Caco-2 (cell line): ENCODE results near the gene HERC5. TPM values are rescaled to one million over a fixed set of nuclear protein-coding genes. Genes with fewer than 3 reads are reported as not detected.

ENCODE experiments used
- BruUV-seq: library from RNA; stranded (reverse); fragments of 400-500 nt; replicated peaks from 2 replicates; lab custom pipeline; 2021; lab: Mats Ljungman, UMichigan
- CTCF ChIA-PET: fragments of 300-600 bp; sonication (Branson Sonifier 250); formaldehyde crosslinking; loops from one replicate; lab custom pipeline; 2022; ENCODE audit warnings: antibody characterized with exemption; lab: Charles Lee
- POLR2A ChIA-PET: fragments of 300-600 bp; sonication (Branson Sonifier 250); formaldehyde crosslinking; loops from one replicate; lab custom pipeline; 2022; ENCODE audit warnings: antibody characterized with exemption; lab: Charles Lee
- DNase-seq, 2 experiments: peaks; one replicate each; pipeline versions ENCODE4 v3.0.0 to v3.0.0-alpha.2; 2020 to 2022
- H3K27me3 ChIP-seq: replicated peaks from 2 replicates; pipeline ENCODE4 v1.6.0; 2011; ENCODE audit warnings: low read length; ENCODE audit not compliant: control insufficient read depth, insufficient read depth
- H3K36me3 ChIP-seq: 2 replicates; pipeline ENCODE4 v1.5.1; 2011; ENCODE audit warnings: low read length; ENCODE audit not compliant: control insufficient read depth, insufficient read depth
- H3K4me1 ChIP-seq: fragments of 250-450 bp; sonication (Bioruptor Pico); 2 replicates; pipeline ENCODE4 v1.5.1; 2020; ENCODE audit warnings: mild to moderate bottlenecking
- H3K4me3 ChIP-seq: 2 replicates; pipeline ENCODE4 v1.5.1; 2011; ENCODE audit warnings: low read depth, mild to moderate bottlenecking, control low read depth, low read length
- H3K9me3 ChIP-seq: fragments of 250-450 bp; sonication (Bioruptor Pico); 2 replicates; pipeline ENCODE4 v1.5.1; 2020; ENCODE audit warnings: mild to moderate bottlenecking, moderate library complexity
- H3K27ac Mint-ChIP-seq: one replicate; pipeline ENCODE4 v1.8.0; 2022; ENCODE audit warnings: mixed read lengths; ENCODE audit not compliant: unreplicated experiment
- H3K27me3 Mint-ChIP-seq: one replicate; pipeline ENCODE4 v1.8.0; 2022; ENCODE audit warnings: mixed read lengths; ENCODE audit not compliant: insufficient read depth, unreplicated experiment
- H3K36me3 Mint-ChIP-seq: one replicate; pipeline ENCODE4 v1.8.0; 2022; ENCODE audit warnings: mild to moderate bottlenecking, mixed read lengths; ENCODE audit not compliant: insufficient read depth, unreplicated experiment
- H3K4me1 Mint-ChIP-seq: one replicate; pipeline ENCODE4 v1.8.0; 2022; ENCODE audit warnings: low read depth, mixed read lengths; ENCODE audit not compliant: unreplicated experiment
- H3K4me3 Mint-ChIP-seq: one replicate; pipeline ENCODE4 v1.8.0; 2022; ENCODE audit warnings: mild to moderate bottlenecking, moderate library complexity, mixed read lengths; ENCODE audit not compliant: unreplicated experiment
- H3K9me3 Mint-ChIP-seq: one replicate; pipeline ENCODE4 v1.8.0; 2022; ENCODE audit warnings: mixed read lengths; ENCODE audit not compliant: unreplicated experiment
- CTCF ChIP-seq, 2 experiments: fragments of 200-600 bp in 1 of 2; IDR thresholded peaks; 1 replicate in 1 of 2; 2 replicates in 1 of 2; pipeline versions ENCODE4 v1.5.1 to v1.8.0; 2011 to 2022; ENCODE audit warnings: antibody characterized with exemption in 1 of 2, control low read depth in 1 of 2, inconsistent platforms in 1 of 2, low read depth in 1 of 2, low read length in 1 of 2, mild to moderate bottlenecking in 1 of 2, moderate library complexity in 1 of 2; ENCODE audit not compliant: insufficient read depth in 1 of 2, severe bottlenecking in 1 of 2, unreplicated experiment in 1 of 2
- intact Hi-C: fragments of 100-400 bp; cut with micrococcal nuclease; formaldehyde crosslinking; loops from one replicate; pipeline ENCODE4 v1.10.0; 2022; ENCODE audit not compliant: unreplicated experiment
- total RNA-seq: library from RNA; stranded (reverse); gene quantifications from 2 replicates; pipeline ENCODE4 v1.2.3, GENCODE V29; 2022

The HERC5 gene
- total RNA-seq, 1 experiment from 2014 or later: 5.6 TPM

DNA sequence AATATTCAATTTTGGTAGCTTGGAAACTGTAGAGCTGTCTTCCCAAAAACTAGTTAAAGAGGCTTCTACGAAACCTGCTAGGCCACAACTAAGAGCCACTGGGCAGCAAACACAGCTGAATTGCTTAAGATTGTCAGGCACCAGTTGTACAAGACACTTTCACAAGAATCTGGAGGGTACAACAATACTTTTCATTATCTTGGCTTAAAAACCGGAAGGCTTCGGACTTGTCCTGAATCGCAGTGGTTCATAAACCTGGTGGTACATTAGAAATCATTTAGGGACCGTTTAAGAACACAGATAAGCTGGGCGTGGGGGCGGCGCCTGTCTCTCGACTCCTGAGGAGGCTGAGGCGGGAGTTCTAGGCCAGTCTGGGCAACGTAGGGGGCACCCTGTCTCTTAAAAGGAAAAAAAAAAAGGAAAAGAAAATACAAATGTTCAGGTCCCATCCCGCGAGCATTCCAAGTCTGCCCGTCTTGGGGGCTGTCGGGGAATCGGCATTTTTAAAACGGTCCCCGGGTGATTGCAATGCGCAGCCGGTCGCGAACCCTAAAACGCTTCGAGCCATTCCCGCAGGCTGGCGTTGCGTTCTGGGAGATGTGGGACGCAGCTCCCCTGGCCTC is 65.9 kb downstream of the HERC5 start:
- intact Hi-C loops: loop anchor here (2.0 kb wide), 2 partner anchors 144 to 238 kb away; partner anchors contain the start of genes HERC6 and PPM1K
- H3K36me3 ChIP-seq: no peaks in the 10 kb centered on the region
- CTCF ChIA-PET: interaction anchor here (0.7 to 2.0 kb wide), 2 partner anchors 137 to 304 kb away, joined by 3 to 25 read pairs; no protein-coding TSS in a partner anchor
- POLR2A ChIA-PET: interaction anchor here (1.6 kb wide), 1 partner anchor 136 kb away, joined by 6 read pairs; no protein-coding TSS in a partner anchor
- no TSS peak for BruUV-seq
- Mint-ChIP-seq H3K4me1 (peaks cover 7% of the 10 kb centered on the region), H3K4me3 (peak overlapping the region; percentile 93), H3K36me3 (peaks cover 12% of the 10 kb centered on the region), H3K9me3 (no peaks in the 10 kb centered on the region), H3K27ac (peak overlapping the region; percentile 91), H3K27me3 (no peaks in the 10 kb centered on the region)
- peak in 1 of 2 experiments; percentile 19 for DNase-seq
- H3K4me3 ChIP-seq: peak overlapping the region; percentile 56
- no peak for TF ChIP-seq CTCF (IDR thresholded peaks at IDR 0.05; ENCODE audit: insufficient read depth in 1 of 2, low read depth in 1 of 2, low read length in 1 of 2, severe bottlenecking in 1 of 2, unreplicated experiment in 1 of 2)
- H3K27me3 ChIP-seq: no peaks in the 10 kb centered on the region
- no peaks in the 10 kb centered on the region for H3K9me3 ChIP-seq
- peaks cover 7% of the 10 kb centered on the region; the same call in 1 of the 2 replicates for H3K4me1 ChIP-seq

DNA sequence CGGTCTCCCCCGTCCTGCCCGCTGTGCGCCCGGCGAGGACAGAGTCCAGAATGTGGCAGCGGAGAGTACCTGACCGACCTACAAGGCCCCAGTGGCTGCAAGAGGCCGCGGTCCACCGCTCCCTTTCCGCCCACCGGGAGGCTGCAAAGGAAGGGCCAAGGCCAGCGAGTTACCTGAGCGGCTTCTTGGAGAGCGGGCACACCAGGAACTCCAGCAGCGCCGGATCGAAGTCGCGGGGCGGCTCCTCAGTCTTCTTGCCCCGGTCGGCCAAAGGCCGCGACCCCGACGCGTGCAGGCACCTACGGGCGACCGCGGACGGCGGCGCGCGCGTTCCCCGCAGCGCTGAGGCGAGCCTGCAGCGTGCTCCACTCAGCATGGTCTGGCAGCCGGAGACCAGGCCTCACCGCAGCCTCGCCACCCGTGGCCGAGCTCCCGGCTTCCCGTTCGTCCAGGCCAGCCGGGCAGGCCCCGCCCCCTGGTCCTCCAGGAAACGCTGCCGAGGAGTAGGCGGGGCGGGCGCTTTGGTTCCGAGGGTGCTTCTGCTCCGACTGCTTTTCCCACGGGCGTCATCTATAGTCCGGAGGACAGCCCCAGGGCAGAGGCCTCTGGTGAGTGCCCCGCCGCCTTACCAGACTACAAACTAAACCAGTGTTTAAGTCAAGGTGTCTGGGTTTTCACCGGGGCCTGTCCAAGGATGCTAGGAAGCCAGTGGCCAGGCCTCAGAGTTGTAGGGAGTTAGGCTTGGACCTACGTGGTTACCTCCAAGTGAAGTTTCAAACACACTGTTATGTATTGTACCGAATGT is 66.6 kb downstream of the HERC5 start, which contains the start of gene PYURF:
PYURF (minus strand) TSS at position 452 of the 805 bp plus-strand sequence; CDS start at position 376, 76 bp downstream.
- peak within 1 kb of the TSS; percentile 91 for H3K27ac Mint-ChIP-seq
- peak; percentile 93 to 95 for DNase-seq
- CTCF ChIA-PET: interaction anchor here (0.7 to 2.0 kb wide), 2 partner anchors 136 to 304 kb away, joined by 3 to 25 read pairs; no protein-coding TSS in a partner anchor
- H3K27me3 Mint-ChIP-seq: no peaks in the 10 kb centered on the region
- TF ChIP-seq CTCF (IDR thresholded peaks at IDR 0.05; ENCODE audit: insufficient read depth in 1 of 2, low read depth in 1 of 2, low read length in 1 of 2, severe bottlenecking in 1 of 2, unreplicated experiment in 1 of 2): no peak
- POLR2A ChIA-PET: interaction anchor here (1.6 kb wide), 1 partner anchor 136 kb away, joined by 6 read pairs; no protein-coding TSS in a partner anchor
- peaks cover 12% of the 10 kb centered on the region for H3K36me3 Mint-ChIP-seq
- no peaks in the 10 kb centered on the region for H3K9me3 ChIP-seq
- peaks cover 7% of the 10 kb centered on the region for H3K4me1 Mint-ChIP-seq
- no TSS peak for BruUV-seq
- peak within 1 kb of the TSS; percentile 56 for H3K4me3 ChIP-seq
- peak within 1 kb of the TSS; percentile 93 for H3K4me3 Mint-ChIP-seq
- no peaks in the 10 kb centered on the region for H3K36me3 ChIP-seq
- peaks cover 7% of the 10 kb centered on the region; the same call in 1 of the 2 replicates for H3K4me1 ChIP-seq
- intact Hi-C loops: loop anchor here (2.0 kb wide), 2 partner anchors 145 to 239 kb away; partner anchors contain the start of genes HERC6 and PPM1K
- no peaks in the 10 kb centered on the region for H3K27me3 ChIP-seq
- no peaks in the 10 kb centered on the region for H3K9me3 Mint-ChIP-seq

DNA sequence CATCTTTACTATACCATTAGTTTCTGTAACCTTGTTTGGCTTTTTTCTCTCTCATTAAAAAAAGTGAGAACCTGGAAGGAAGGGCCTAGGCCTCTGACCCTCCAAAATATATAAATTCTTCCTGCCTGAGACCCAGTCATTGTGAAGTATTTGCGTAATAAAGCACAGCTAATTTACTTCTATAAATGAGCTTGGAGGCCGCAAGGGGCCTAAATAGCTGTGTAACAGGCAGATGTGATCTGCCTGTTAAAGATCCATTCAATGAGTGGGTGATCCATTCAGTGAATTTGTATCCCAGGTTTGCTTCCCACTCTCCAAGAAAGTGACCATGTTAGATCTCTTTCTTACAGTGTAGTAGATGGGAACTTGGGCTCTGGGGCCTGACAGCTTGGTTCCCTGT is 67.3 kb downstream of the HERC5 start:
- Histone ChIP-seq H3K36me3 (no peaks in the 10 kb centered on the region), H3K27me3 (no peaks in the 10 kb centered on the region), H3K4me1 (peaks cover 7% of the 10 kb centered on the region; the same call in 1 of the 2 replicates), H3K9me3 (no peaks in the 10 kb centered on the region), H3K4me3 (peak overlapping the region; percentile 56)
- TSS peak; percentile 84 for BruUV-seq
- Mint-ChIP-seq H3K27me3 (no peaks in the 10 kb centered on the region), H3K9me3 (no peaks in the 10 kb centered on the region), H3K27ac (no peak overlapping the region), H3K36me3 (peaks cover 12% of the 10 kb centered on the region), H3K4me3 (peak overlapping the region; percentile 93), H3K4me1 (peaks cover 7% of the 10 kb centered on the region)
- no peak for DNase-seq
- ChIA-PET POLR2A (interaction anchor here (1.6 kb wide), 1 partner anchor 135 kb away, joined by 6 read pairs; no protein-coding TSS in a partner anchor), CTCF (interaction anchor here (2.0 kb wide), 1 partner anchor 135 kb away, joined by 25 read pairs; no protein-coding TSS in a partner anchor)
- no peak for TF ChIP-seq CTCF (IDR thresholded peaks at IDR 0.05; ENCODE audit: insufficient read depth in 1 of 2, low read depth in 1 of 2, low read length in 1 of 2, severe bottlenecking in 1 of 2, unreplicated experiment in 1 of 2)
- intact Hi-C loops: no loop called here
